Caco-2 (cell line): ENCODE data around the gene CXCR5. TPM values are rescaled to one million over a fixed set of nuclear protein-coding genes. Genes with fewer than 3 reads are reported as not detected.

ENCODE experiments used
- BruUV-seq: library from RNA; stranded (reverse); fragments of 400-500 nt; replicated peaks from 2 replicates; lab custom pipeline; 2021; lab: Mats Ljungman, UMichigan
- CTCF ChIA-PET: fragments of 300-600 bp; sonication (Branson Sonifier 250); formaldehyde crosslinking; loops from one replicate; lab custom pipeline; 2022; ENCODE audit warnings: antibody characterized with exemption; lab: Charles Lee
- POLR2A ChIA-PET: fragments of 300-600 bp; sonication (Branson Sonifier 250); formaldehyde crosslinking; loops from one replicate; lab custom pipeline; 2022; ENCODE audit warnings: antibody characterized with exemption; lab: Charles Lee
- DNase-seq, 2 experiments: peaks; one replicate each; pipeline versions ENCODE4 v3.0.0 to v3.0.0-alpha.2; 2020 to 2022
- H3K27me3 ChIP-seq: replicated peaks from 2 replicates; pipeline ENCODE4 v1.6.0; 2011; ENCODE audit warnings: low read length; ENCODE audit not compliant: control insufficient read depth, insufficient read depth
- H3K36me3 ChIP-seq: 2 replicates; pipeline ENCODE4 v1.5.1; 2011; ENCODE audit warnings: low read length; ENCODE audit not compliant: control insufficient read depth, insufficient read depth
- H3K4me1 ChIP-seq: fragments of 250-450 bp; sonication (Bioruptor Pico); 2 replicates; pipeline ENCODE4 v1.5.1; 2020; ENCODE audit warnings: mild to moderate bottlenecking
- H3K4me3 ChIP-seq: 2 replicates; pipeline ENCODE4 v1.5.1; 2011; ENCODE audit warnings: low read depth, mild to moderate bottlenecking, control low read depth, low read length
- H3K9me3 ChIP-seq: fragments of 250-450 bp; sonication (Bioruptor Pico); 2 replicates; pipeline ENCODE4 v1.5.1; 2020; ENCODE audit warnings: mild to moderate bottlenecking, moderate library complexity
- H3K27ac Mint-ChIP-seq: one replicate; pipeline ENCODE4 v1.8.0; 2022; ENCODE audit warnings: mixed read lengths; ENCODE audit not compliant: unreplicated experiment
- H3K27me3 Mint-ChIP-seq: one replicate; pipeline ENCODE4 v1.8.0; 2022; ENCODE audit warnings: mixed read lengths; ENCODE audit not compliant: insufficient read depth, unreplicated experiment
- H3K36me3 Mint-ChIP-seq: one replicate; pipeline ENCODE4 v1.8.0; 2022; ENCODE audit warnings: mild to moderate bottlenecking, mixed read lengths; ENCODE audit not compliant: insufficient read depth, unreplicated experiment
- H3K4me1 Mint-ChIP-seq: one replicate; pipeline ENCODE4 v1.8.0; 2022; ENCODE audit warnings: low read depth, mixed read lengths; ENCODE audit not compliant: unreplicated experiment
- H3K4me3 Mint-ChIP-seq: one replicate; pipeline ENCODE4 v1.8.0; 2022; ENCODE audit warnings: mild to moderate bottlenecking, moderate library complexity, mixed read lengths; ENCODE audit not compliant: unreplicated experiment
- H3K9me3 Mint-ChIP-seq: one replicate; pipeline ENCODE4 v1.8.0; 2022; ENCODE audit warnings: mixed read lengths; ENCODE audit not compliant: unreplicated experiment
- intact Hi-C: fragments of 100-400 bp; cut with micrococcal nuclease; formaldehyde crosslinking; loops from one replicate; pipeline ENCODE4 v1.10.0; 2022; ENCODE audit not compliant: unreplicated experiment
- total RNA-seq: library from RNA; stranded (reverse); gene quantifications from 2 replicates; pipeline ENCODE4 v1.2.3, GENCODE V29; 2022
- TF ChIP-seq, protein P1 (sequence below), 2 experiments: fragments of 200-600 bp in 1 of 2; IDR thresholded peaks; 1 replicate in 1 of 2; 2 replicates in 1 of 2; pipeline versions ENCODE4 v1.5.1 to v1.8.0; 2011 to 2022; ENCODE audit warnings: antibody characterized with exemption in 1 of 2, control low read depth in 1 of 2, inconsistent platforms in 1 of 2, low read depth in 1 of 2, low read length in 1 of 2, mild to moderate bottlenecking in 1 of 2, moderate library complexity in 1 of 2; ENCODE audit not compliant: insufficient read depth in 1 of 2, severe bottlenecking in 1 of 2, unreplicated experiment in 1 of 2

CXCR5 gene
- total RNA-seq, 1 experiment from 2014 or later = not detected

GRCh38 chr11:118931571-118931970 is 47.9 kb downstream of the CXCR5 start:
- no peak for DNase-seq
- no peaks in the 10 kb centered on the region for H3K27me3 ChIP-seq
- POLR2A ChIA-PET = interaction anchor here (0.6 to 4.3 kb wide), 3 partner anchors 21 to 125 kb away, joined by 4 to 171 read pairs (median 9); partner anchors contain the start of genes RPS25 and TRAPPC4

DNA sequence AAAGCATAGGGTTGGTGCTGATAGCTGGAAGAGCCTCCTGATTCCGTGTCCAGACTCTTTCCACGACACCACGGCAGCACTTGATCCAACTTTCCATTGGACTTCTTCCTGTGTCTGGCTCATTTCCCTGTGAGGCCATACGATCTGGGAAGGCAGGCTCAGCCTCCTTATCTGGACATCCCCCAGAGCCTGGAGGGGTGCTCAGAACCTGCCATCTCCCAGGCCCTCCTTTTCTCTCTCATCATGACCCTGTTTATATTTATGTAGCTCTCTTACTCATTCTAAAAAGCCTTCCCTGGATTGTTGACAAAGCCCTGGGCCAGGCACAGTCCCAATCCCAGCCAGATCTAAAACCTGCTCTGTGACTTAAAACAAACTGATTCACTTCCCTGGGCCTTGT is 49.8 kb downstream of the CXCR5 start:
- Mint-ChIP-seq H3K9me3 (no peaks in the 10 kb centered on the region), H3K4me3 (no peak overlapping the region), H3K27ac (no peak overlapping the region), H3K36me3 (peaks cover 12% of the 10 kb centered on the region), H3K27me3 (no peaks in the 10 kb centered on the region), H3K4me1 (peaks cover 20% of the 10 kb centered on the region)
- no peak for DNase-seq
- Histone ChIP-seq H3K4me1 (peaks cover 8% of the 10 kb centered on the region), H3K36me3 (no peaks in the 10 kb centered on the region), H3K4me3 (no peak overlapping the region), H3K9me3 (no peaks in the 10 kb centered on the region), H3K27me3 (no peaks in the 10 kb centered on the region)
- intact Hi-C loops = loop anchor here (5.0 kb wide), 1 partner anchor 36 kb away; no protein-coding TSS in a partner anchor
- CTCF ChIA-PET = interaction anchor here (1.0 kb wide), 1 partner anchor 21 kb away, joined by 3 read pairs; no protein-coding TSS in a partner anchor
- TF ChIP-seq, protein P1, sequence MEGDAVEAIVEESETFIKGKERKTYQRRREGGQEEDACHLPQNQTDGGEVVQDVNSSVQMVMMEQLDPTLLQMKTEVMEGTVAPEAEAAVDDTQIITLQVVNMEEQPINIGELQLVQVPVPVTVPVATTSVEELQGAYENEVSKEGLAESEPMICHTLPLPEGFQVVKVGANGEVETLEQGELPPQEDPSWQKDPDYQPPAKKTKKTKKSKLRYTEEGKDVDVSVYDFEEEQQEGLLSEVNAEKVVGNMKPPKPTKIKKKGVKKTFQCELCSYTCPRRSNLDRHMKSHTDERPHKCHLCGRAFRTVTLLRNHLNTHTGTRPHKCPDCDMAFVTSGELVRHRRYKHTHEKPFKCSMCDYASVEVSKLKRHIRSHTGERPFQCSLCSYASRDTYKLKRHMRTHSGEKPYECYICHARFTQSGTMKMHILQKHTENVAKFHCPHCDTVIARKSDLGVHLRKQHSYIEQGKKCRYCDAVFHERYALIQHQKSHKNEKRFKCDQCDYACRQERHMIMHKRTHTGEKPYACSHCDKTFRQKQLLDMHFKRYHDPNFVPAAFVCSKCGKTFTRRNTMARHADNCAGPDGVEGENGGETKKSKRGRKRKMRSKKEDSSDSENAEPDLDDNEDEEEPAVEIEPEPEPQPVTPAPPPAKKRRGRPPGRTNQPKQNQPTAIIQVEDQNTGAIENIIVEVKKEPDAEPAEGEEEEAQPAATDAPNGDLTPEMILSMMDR (IDR thresholded peaks at IDR 0.05; ENCODE audit: insufficient read depth in 1 of 2, low read depth in 1 of 2, low read length in 1 of 2, severe bottlenecking in 1 of 2, unreplicated experiment in 1 of 2) = no peak
- BruUV-seq = no TSS peak
- POLR2A ChIA-PET = interaction anchor here (0.7 kb wide), 1 partner anchor 22 kb away, joined by 3 read pairs; no protein-coding TSS in a partner anchor

More at GRCh38 chr11:118931571-118931970, 47.9 kb downstream of the CXCR5 start:
- Mint-ChIP-seq H3K4me1 (peaks cover 17% of the 10 kb centered on the region), H3K9me3 (no peaks in the 10 kb centered on the region), H3K27ac (no peak overlapping the region), H3K36me3 (peaks cover 21% of the 10 kb centered on the region), H3K4me3 (no peak overlapping the region), H3K27me3 (no peaks in the 10 kb centered on the region)
- H3K4me3 ChIP-seq = no peak overlapping the region
- no TSS peak for BruUV-seq
- TF ChIP-seq, protein P1 (IDR thresholded peaks at IDR 0.05; ENCODE audit: insufficient read depth in 1 of 2, low read depth in 1 of 2, low read length in 1 of 2, severe bottlenecking in 1 of 2, unreplicated experiment in 1 of 2) = no peak
- intact Hi-C loops = loop anchor here (5.0 kb wide), 1 partner anchor 34 kb away; no protein-coding TSS in a partner anchor
- peaks cover 12% of the 10 kb centered on the region for H3K4me1 ChIP-seq
- CTCF ChIA-PET = interaction anchor here (1.5 to 4.9 kb wide), 2 partner anchors 9 to 20 kb away, joined by 3 to 170 read pairs; no protein-coding TSS in a partner anchor
- no peaks in the 10 kb centered on the region for H3K36me3 ChIP-seq
- H3K9me3 ChIP-seq = no peaks in the 10 kb centered on the region

DNA sequence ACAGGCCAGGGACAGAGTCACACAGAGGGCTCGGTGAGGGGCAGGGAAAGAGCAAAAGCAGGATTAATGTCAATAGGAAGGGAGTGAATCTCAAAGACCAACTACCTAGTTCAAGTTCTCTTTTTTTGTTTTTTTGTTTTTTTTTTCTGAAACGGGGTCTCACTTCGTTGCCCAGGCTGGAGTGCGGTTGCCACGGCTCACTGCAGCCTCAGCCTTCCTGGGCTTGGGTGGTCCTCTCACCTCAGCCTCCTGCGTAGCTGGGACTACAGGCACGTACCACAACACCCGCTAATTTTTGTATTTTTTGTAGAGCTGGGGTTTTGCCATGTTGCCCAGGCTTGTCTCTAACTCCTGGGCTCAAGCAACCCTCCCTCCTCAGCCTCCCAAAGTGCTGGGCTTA is 51.7 kb downstream of the CXCR5 start:
- BruUV-seq = no TSS peak
- intact Hi-C loops = no loop called here
- TF ChIP-seq, protein P1 (IDR thresholded peaks at IDR 0.05; ENCODE audit: insufficient read depth in 1 of 2, low read depth in 1 of 2, low read length in 1 of 2, severe bottlenecking in 1 of 2, unreplicated experiment in 1 of 2) = no peak
- Mint-ChIP-seq H3K4me1 (peaks cover 23% of the 10 kb centered on the region), H3K36me3 (no peaks in the 10 kb centered on the region), H3K27ac (no peak overlapping the region), H3K27me3 (no peaks in the 10 kb centered on the region), H3K4me3 (no peak overlapping the region), H3K9me3 (no peaks in the 10 kb centered on the region)
- peaks cover 10% of the 10 kb centered on the region for H3K4me1 ChIP-seq
- H3K9me3 ChIP-seq = no peaks in the 10 kb centered on the region
- CTCF ChIA-PET = no interaction called here
- no peaks in the 10 kb centered on the region for H3K36me3 ChIP-seq
- H3K4me3 ChIP-seq = no peak overlapping the region
- no peaks in the 10 kb centered on the region for H3K27me3 ChIP-seq
- no peak for DNase-seq
- POLR2A ChIA-PET = interaction anchor here (0.7 kb wide), 1 partner anchor 23 kb away, joined by 3 read pairs; no protein-coding TSS in a partner anchor
